ENCODE data around the gene ASAP2.

DNA sequence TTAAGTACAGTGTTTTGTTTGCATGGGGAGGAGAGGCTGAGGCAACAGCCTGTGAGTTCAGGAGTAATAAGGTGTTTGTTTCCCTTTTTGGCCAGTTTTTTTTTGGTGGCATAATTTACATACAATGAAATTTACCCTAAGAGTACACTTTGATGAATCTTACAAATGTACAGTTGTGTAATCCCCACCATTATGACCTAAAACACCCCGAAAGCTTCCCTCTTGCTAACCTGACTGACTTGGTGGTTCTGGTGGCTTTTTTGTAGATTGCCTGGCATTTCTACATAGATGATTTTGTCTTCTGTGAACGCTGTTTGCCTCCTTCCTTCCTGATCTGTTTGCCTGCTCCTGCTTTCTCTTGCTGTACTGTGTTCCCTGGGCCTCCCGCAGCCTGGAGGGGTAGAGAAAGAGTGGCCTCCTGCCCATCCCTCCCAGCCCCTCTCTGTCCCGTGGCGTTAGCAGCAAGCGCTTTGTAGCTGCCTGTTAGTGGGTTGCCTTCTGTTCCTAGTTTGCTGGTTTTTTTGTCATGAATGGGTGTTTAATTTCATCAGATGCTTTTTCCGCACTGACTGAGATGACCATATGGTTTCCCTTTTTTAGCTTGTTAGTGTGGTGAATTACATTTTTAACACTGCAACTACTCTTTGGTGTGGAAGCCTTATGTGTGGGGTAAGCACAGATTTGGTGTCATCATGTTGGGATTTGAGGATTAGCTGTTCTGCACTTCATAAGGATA, 32.1 kb downstream of the ASAP2 start:
- TF ChIP-seq EZH2 (IDR thresholded peaks at IDR 0.05): no peak
- TF ChIP-seq POLR2AphosphoS5 (IDR thresholded peaks at IDR 0.05; ENCODE audit: borderline replicate concordance, low read depth, low read length): no peak

Data from SK-N-MC (cell line).